Endothelial cell of umbilical vein (primary cell): ENCODE results near the gene AFG1L. TPM values are rescaled to one million over a fixed set of nuclear protein-coding genes. Genes with fewer than 3 reads are reported as not detected.

ENCODE experiments used
- BruUV-seq: library from RNA; stranded (reverse); fragments of 400-500 nt; replicated peaks from 2 replicates; lab custom pipeline; 2021; lab: Mats Ljungman, UMichigan
- CTCF ChIA-PET: fragments of 300-600, 350-600 bp; sonication (Branson Sonifier 250); formaldehyde crosslinking; loops from one replicate; lab custom pipeline; 2021; ENCODE audit warnings: antibody characterized with exemption, inconsistent platforms; lab: Charles Lee
- POLR2A ChIA-PET: fragments of 300-600, 350-600 bp; sonication (Branson Sonifier 250); formaldehyde crosslinking; loops from one replicate; lab custom pipeline; 2021; ENCODE audit warnings: antibody characterized with exemption, inconsistent platforms; lab: Charles Lee
- DNase-seq: peaks from one replicate; pipeline ENCODE4 v3.0.0-alpha.2; 2011; ENCODE audit warnings: low read depth, low spot score
- FAIRE-seq: peaks from 2 replicates; lab custom pipeline; 2011; peaks lifted over from hg19 to GRCh38; lab: Jason Lieb, UNC
- H2AFZ ChIP-seq: 2 replicates; pipeline ENCODE4 v1.6.0; 2012; ENCODE audit warnings: low read depth, low read length, control low read depth, inconsistent platforms
- H3K27ac ChIP-seq: 2 replicates; pipeline ENCODE4 v1.5.1; 2011; ENCODE audit warnings: low read depth, mild to moderate bottlenecking, control low read depth, low read length, moderate library complexity; ENCODE audit not compliant: insufficient read depth
- H3K27me3 ChIP-seq, 2 experiments: 2 replicates each; pipeline versions ENCODE4 v1.6.0 to v1.6.1; 2011; ENCODE audit warnings: low read length in 2 of 2, mixed read lengths in 1 of 2; ENCODE audit not compliant: control insufficient read depth in 2 of 2, insufficient read depth in 2 of 2
- H3K36me3 ChIP-seq, 2 experiments: 2 replicates in 1 of 2; 3 replicates in 1 of 2; pipeline ENCODE4 v1.5.1; 2011; ENCODE audit warnings: low read length in 2 of 2, mild to moderate bottlenecking in 1 of 2, moderate library complexity in 1 of 2; ENCODE audit not compliant: control insufficient read depth in 2 of 2, insufficient read depth in 2 of 2; ENCODE audit errors: extremely low read depth in 1 of 2
- H3K4me1 ChIP-seq: 3 replicates; pipeline ENCODE4 v1.5.1; 2011; ENCODE audit warnings: mild to moderate bottlenecking, low read length; ENCODE audit not compliant: control insufficient read depth, insufficient read depth; ENCODE audit errors: extremely low read depth
- H3K4me2 ChIP-seq: 2 replicates; pipeline ENCODE4 v1.6.1; 2011; ENCODE audit warnings: low read length, control low read depth, mixed read lengths; ENCODE audit not compliant: insufficient read depth
- H3K4me3 ChIP-seq, 3 experiments: fragments of 200-600 bp in 1 of 3; sonication (generic), shearing (Covaris generic) in 1 of 3; replicated peaks in 1 of 3; 2 replicates each; pipeline ENCODE4 v1.5.1; 2011 to 2016; ENCODE audit warnings: control low read depth in 3 of 3, low read length in 3 of 3, mild to moderate bottlenecking in 2 of 3, inconsistent platforms in 1 of 3, low read depth in 1 of 3, moderate library complexity in 1 of 3; ENCODE audit not compliant: insufficient read depth in 1 of 3
- H3K79me2 ChIP-seq: 2 replicates; pipeline ENCODE4 v1.6.0; 2012; ENCODE audit warnings: low read length, inconsistent platforms; ENCODE audit not compliant: control insufficient read depth, insufficient read depth
- H3K9ac ChIP-seq: replicated peaks from 2 replicates; pipeline ENCODE3; 2011; ENCODE audit warnings: low read length, control low read depth; ENCODE audit not compliant: insufficient read depth; ENCODE audit errors: extremely low read depth
- H3K9me1 ChIP-seq: replicated peaks from 3 replicates; pipeline ENCODE4 v1.6.0; 2011; ENCODE audit warnings: mild to moderate bottlenecking, low read length; ENCODE audit not compliant: control insufficient read depth, insufficient read depth; ENCODE audit errors: extremely low read depth
- H3K9me3 ChIP-seq: replicated peaks from 2 replicates; pipeline ENCODE4 v1.5.1; 2012; ENCODE audit warnings: low read length, inconsistent platforms; ENCODE audit not compliant: control insufficient read depth, insufficient read depth
- H4K20me1 ChIP-seq: replicated peaks from 2 replicates; pipeline ENCODE3; 2011; ENCODE audit warnings: mild to moderate bottlenecking, low read length; ENCODE audit not compliant: control insufficient read depth, insufficient read depth; ENCODE audit errors: extremely low read depth
- EZH2 ChIP-seq: IDR thresholded peaks from 2 replicates; pipeline ENCODE4 v1.6.1; 2012; ENCODE audit warnings: borderline replicate concordance, low read depth, mild to moderate bottlenecking, moderate library complexity, low read length, inconsistent platforms; ENCODE audit not compliant: severe bottlenecking
- FOS ChIP-seq: IDR thresholded peaks from 2 replicates; pipeline ENCODE4 v1.6.1; 2011; ENCODE audit warnings: mild to moderate bottlenecking, low read length, moderate library complexity, borderline replicate concordance; ENCODE audit not compliant: insufficient read depth
- GATA2 ChIP-seq: IDR thresholded peaks from 2 replicates; pipeline ENCODE4 v1.7.0; 2011; ENCODE audit warnings: low read depth, mild to moderate bottlenecking, moderate library complexity, mixed read lengths, low read length; ENCODE audit not compliant: insufficient read length, insufficient read depth
- JUN ChIP-seq: IDR thresholded peaks from 2 replicates; pipeline ENCODE4 v1.6.1; 2011; ENCODE audit warnings: borderline replicate concordance, low read depth; ENCODE audit not compliant: insufficient read length, insufficient read depth
- MYC ChIP-seq: IDR thresholded peaks from one replicate; pipeline ENCODE4 v1.6.1; 2011; ENCODE audit warnings: mild to moderate bottlenecking, low read depth, low read length
- POLR2A ChIP-seq: IDR thresholded peaks from 2 replicates; pipeline ENCODE4 v1.6.1; 2012; ENCODE audit warnings: low read depth, mild to moderate bottlenecking, control low read depth, low read length
- POLR2AphosphoS5 ChIP-seq: IDR thresholded peaks from 2 replicates; pipeline ENCODE4 v1.6.1; 2012; ENCODE audit warnings: low read depth, mild to moderate bottlenecking, control low read depth, low read length, moderate library complexity; ENCODE audit not compliant: insufficient read depth
- dilution Hi-C: fragments of 300-500 bp; cut with MboI; formaldehyde crosslinking; loops from one replicate; pipeline ENCODE4 v1.15.0; 2019; ENCODE audit warnings: low sequenced_read_pairs; ENCODE audit not compliant: extremely low pct_ligation_motif_present
- intact Hi-C: fragments of 100-400 bp; cut with micrococcal nuclease; formaldehyde crosslinking; loops from one replicate; pipeline ENCODE4 v1.10.0; 2022
- polyA plus RNA-seq, 4 experiments: library from polyadenylated mRNA; depleted of rRNA in 3 of 4; stranded (reverse) in 3 of 4; unstranded in 1 of 4; fragments of >200 nt; gene quantifications; 2 replicates each; pipeline versions ENCODE4 v1.2.1 to v1.2.3, GENCODE V29; 2011 to 2012; ENCODE audit warnings: missing spikeins in 1 of 4
- total RNA-seq: library from RNA; stranded (reverse); gene quantifications from 2 replicates; pipeline ENCODE4 v1.2.3, GENCODE V29; 2021
- TF ChIP-seq, protein P1 (sequence below), 2 donors: IDR thresholded peaks; 1 replicate in 1 of 2; 2 replicates in 1 of 2; pipeline ENCODE4 v1.5.1; 2011; ENCODE audit warnings: low read length in 2 of 2, mild to moderate bottlenecking in 2 of 2, moderate library complexity in 2 of 2, control low read depth in 1 of 2, inconsistent platforms in 1 of 2, low read depth in 1 of 2; ENCODE audit not compliant: insufficient read depth in 1 of 2; ENCODE audit errors: extremely low read depth in 1 of 2
- TF ChIP-seq, protein P2 (sequence below): IDR thresholded peaks from 2 replicates; pipeline ENCODE4 v1.6.1; 2011; ENCODE audit not compliant: insufficient read depth, insufficient read length

AFG1L gene
- total and polyA plus RNA-seq, 2 donors (not counting 3 experiments of a cell fraction or from before 2014, with no cell fraction given) = 1.0 to 6.2 TPM

DNA sequence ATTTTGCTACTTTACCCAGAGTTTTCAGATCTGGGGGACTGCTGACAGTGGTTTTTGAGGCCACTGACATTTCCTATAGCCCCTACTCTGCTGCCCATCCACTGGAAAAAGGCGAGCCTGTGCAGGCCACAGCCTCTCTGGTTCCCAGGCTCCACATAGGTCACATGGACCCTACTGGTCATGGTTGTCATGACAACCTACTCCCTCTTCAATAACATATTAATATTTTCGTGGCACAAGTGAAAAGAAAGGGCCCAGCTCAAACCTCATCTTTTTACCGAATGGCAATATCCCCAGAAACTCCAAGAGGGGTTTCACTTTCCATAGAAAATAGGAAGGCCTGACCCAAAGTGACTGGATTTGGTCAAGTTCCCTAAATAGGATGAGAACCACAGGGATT, 254.9 kb downstream of the AFG1L start:
- no peak for DNase-seq

DNA sequence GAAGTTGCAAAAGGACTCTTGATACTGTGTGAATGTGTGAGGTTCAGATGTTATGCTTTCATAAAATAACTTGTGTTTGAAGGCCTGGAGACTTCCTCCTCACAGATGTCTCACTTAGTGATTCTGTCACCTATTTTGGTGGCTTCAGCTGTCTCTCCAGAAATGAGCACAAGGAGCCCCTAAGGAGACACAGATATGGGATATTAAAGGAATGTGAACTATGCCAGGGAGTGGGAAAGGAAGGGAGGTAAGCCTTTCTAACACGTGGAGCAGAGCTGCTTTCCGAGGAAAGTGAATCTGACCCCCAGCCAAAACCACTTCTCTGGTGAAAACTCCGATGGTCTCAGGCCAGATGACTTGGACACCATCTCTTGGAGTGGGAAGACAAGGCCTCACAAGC, 255.4 kb downstream of the AFG1L start:
- no peak overlapping the region for H3K4me3 ChIP-seq
- no peak overlapping the region for H2AFZ ChIP-seq
- H3K9ac ChIP-seq = no peak overlapping the region
- TF ChIP-seq MYC (no peak), POLR2AphosphoS5 (no peak), GATA2 (no peak), POLR2A (no peak), EZH2 (no peak), FOS (no peak), JUN (no peak)
- TF ChIP-seq, protein P1, sequence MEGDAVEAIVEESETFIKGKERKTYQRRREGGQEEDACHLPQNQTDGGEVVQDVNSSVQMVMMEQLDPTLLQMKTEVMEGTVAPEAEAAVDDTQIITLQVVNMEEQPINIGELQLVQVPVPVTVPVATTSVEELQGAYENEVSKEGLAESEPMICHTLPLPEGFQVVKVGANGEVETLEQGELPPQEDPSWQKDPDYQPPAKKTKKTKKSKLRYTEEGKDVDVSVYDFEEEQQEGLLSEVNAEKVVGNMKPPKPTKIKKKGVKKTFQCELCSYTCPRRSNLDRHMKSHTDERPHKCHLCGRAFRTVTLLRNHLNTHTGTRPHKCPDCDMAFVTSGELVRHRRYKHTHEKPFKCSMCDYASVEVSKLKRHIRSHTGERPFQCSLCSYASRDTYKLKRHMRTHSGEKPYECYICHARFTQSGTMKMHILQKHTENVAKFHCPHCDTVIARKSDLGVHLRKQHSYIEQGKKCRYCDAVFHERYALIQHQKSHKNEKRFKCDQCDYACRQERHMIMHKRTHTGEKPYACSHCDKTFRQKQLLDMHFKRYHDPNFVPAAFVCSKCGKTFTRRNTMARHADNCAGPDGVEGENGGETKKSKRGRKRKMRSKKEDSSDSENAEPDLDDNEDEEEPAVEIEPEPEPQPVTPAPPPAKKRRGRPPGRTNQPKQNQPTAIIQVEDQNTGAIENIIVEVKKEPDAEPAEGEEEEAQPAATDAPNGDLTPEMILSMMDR (IDR thresholded peaks at IDR 0.05; ENCODE audit: extremely low read depth in 1 of 2, insufficient read depth in 1 of 2, low read depth in 1 of 2, low read length in 2 of 2) = no peak
- TF ChIP-seq, protein P2, sequence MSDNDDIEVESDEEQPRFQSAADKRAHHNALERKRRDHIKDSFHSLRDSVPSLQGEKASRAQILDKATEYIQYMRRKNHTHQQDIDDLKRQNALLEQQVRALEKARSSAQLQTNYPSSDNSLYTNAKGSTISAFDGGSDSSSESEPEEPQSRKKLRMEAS = no peak
- H3K79me2 ChIP-seq = no peaks in the 10 kb centered on the region
- no peak overlapping the region for H3K27ac ChIP-seq
- no peak overlapping the region for H3K4me2 ChIP-seq
- dilution Hi-C loops = no loop called here
- FAIRE-seq (no peak), DNase-seq (no peak)
- H3K9me1 ChIP-seq = no peaks in the 10 kb centered on the region
- peaks cover 3 to 4% of the 10 kb centered on the region in 2 experiments for H3K27me3 ChIP-seq
- intact Hi-C loops = no loop called here
- no TSS peak for BruUV-seq
- no peaks in the 10 kb centered on the region for H3K9me3 ChIP-seq
- H4K20me1 ChIP-seq = no peaks in the 10 kb centered on the region
- H3K4me1 ChIP-seq = no peaks in the 10 kb centered on the region
- ChIA-PET POLR2A (no interaction called here), CTCF (interaction anchor here (1.5 to 3.0 kb wide), 3 partner anchors 8 to 523 kb away, joined by 3 to 10 read pairs (median 4); no protein-coding TSS in a partner anchor)
- no peaks in the 10 kb centered on the region for H3K36me3 ChIP-seq

More for the DNA sequence above, 254.9 kb downstream of the AFG1L start:
- TF ChIP-seq, protein P2 = no peak
- TF ChIP-seq MYC = no peak
- no peaks in the 10 kb centered on the region for H3K9me1 ChIP-seq
- no peak for FAIRE-seq
- no peaks in the 10 kb centered on the region for H3K36me3 ChIP-seq
- no peak overlapping the region for H3K27ac ChIP-seq
- ChIA-PET CTCF (interaction anchor here (1.6 to 3.0 kb wide), 2 partner anchors 8 to 343 kb away, joined by 4 to 10 read pairs; no protein-coding TSS in a partner anchor), POLR2A (no interaction called here)
- no peaks in the 10 kb centered on the region for H3K79me2 ChIP-seq
- dilution Hi-C loops (no loop called here), intact Hi-C loops (no loop called here)
- H4K20me1 ChIP-seq = no peaks in the 10 kb centered on the region
- no peak overlapping the region for H3K4me3 ChIP-seq
- no peak overlapping the region for H3K9ac ChIP-seq
- H3K27me3 ChIP-seq = peaks cover 3 to 4% of the 10 kb centered on the region in 2 experiments
- BruUV-seq = no TSS peak
- no peak overlapping the region for H3K4me2 ChIP-seq
- no peaks in the 10 kb centered on the region for H3K9me3 ChIP-seq
- H3K4me1 ChIP-seq = no peaks in the 10 kb centered on the region
- no peak overlapping the region for H2AFZ ChIP-seq
